GM19023 (cell line): ENCODE data around the gene TCF4.

Source experiments
- ATAC-seq: cut with Tn5 transposase; IDR thresholded peaks from one replicate; pipeline ENCODE4 v1.9.1; 2021; ENCODE audit warnings: mild to moderate bottlenecking, moderate library complexity; ENCODE audit not compliant: unreplicated experiment

The TCF4 gene

DNA sequence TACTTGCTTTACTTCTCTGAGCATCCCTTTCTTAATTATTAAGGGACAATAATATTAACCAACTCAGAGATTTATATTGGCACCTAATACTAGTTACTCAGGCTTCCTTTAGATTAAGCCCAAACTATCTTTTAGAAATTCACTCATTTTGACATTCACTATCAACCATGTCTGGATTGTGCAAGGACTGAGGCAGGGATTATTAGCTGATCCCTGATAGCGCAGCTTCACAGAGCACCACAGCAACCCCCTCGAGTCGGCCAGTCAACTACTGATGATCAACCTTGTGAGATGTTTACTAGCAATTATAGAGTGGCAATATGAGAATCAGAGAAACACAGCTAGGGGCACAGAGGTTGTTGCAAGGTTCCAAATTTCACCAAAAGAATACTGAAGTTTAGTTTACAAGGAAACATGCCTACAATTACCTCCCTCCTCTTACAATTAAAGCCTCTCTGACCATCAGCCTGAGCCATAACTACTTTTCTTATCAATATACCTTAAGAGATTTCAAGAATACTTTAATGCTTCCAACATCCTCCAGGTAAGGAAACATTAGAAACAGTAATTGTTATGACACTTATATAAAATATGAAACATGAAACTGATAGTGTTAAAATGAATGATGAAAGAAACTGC, 191.6 kb downstream of the TCF4 start:
- ATAC-seq = no peak

DNA sequence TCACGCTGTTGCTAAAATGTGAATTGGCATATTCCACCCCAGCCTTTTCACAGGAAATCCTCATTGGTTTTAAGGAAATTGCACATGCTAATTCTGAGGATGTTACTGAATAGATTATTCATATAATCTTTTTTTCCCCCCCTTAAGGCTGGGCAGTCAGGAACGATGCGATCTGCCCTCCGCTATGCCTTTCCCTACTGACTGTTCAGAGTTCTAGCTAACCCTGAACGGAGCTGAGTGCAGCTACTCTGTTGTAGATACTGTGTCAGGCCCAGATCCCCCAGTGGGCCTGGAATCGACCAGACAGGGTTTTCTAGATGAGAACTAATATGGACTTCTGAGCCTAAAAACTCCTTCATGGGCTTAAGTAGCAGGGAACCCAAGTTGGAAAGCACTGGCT, 192.2 kb downstream of the TCF4 start:
- ATAC-seq = no peak

DNA sequence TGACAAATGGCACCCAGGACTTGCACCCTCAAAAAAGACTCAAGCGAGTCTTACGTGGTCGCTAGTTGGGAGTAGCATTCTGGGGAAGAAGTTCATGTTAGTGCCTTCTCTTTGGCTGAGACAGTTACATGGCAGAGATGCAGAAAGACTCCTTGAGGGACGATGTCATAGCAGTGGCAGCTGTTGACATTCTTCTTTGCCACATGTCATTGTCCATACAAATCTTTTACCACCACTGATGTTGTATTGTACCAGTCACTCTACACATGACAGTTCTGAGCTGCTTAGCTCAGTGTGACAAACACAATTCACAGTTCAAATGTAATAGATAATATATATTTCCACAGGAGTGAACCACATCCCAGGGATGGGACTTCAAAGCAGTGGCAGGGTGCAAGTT, 197.1 kb downstream of the TCF4 start:
- ATAC-seq = no peak

GRCh38 chr18:55387139-55387984, 200.6 kb downstream of the TCF4 start:
- no peak for ATAC-seq

DNA sequence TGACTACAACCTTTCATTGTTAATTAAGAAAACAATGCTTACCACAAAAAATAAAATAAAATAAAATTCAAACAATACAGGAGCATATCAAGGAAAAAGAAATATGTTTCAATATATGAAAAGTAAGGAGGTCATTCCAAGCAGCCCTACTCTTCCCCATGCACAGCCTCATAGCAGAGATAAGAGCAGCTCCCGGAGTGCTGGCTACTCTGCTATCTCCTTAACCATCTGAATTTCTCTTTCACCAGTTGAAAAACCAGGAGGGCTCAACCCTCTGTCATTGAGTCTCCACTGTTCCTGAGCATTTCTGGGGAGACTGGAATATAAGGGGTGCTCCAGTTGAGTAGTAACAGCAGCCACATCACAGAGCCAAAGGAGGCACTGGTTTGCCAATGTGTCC, 201.4 kb downstream of the TCF4 start:
- no peak for ATAC-seq

- ATAC-seq = no peak
These were observed 202.2 kb downstream of the TCF4 start for GRCh38 chr18:55385770-55386169.

GRCh38 chr18:55384551-55385275, 203.3 kb downstream of the TCF4 start:
- no peak for ATAC-seq

DNA sequence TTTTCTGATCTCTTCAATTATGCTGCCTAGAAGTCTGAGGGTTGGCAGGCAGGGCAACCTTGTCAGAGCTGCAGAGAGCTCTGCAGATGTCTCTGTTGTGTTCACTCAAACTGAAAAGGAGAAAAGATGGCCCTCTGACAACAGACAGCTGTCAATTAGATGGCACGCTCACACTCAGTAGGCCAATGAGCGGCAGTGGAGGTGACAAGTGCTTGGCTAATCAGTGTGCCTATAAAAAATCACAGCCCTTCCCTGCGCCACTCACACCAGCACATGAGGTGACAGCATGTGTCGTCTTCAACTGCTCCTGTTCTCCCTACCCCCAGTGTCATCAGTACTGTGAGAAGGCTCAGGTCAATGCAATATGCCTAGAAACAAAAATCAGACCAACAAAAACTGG, 203.9 kb downstream of the TCF4 start:
- no peak for ATAC-seq

DNA sequence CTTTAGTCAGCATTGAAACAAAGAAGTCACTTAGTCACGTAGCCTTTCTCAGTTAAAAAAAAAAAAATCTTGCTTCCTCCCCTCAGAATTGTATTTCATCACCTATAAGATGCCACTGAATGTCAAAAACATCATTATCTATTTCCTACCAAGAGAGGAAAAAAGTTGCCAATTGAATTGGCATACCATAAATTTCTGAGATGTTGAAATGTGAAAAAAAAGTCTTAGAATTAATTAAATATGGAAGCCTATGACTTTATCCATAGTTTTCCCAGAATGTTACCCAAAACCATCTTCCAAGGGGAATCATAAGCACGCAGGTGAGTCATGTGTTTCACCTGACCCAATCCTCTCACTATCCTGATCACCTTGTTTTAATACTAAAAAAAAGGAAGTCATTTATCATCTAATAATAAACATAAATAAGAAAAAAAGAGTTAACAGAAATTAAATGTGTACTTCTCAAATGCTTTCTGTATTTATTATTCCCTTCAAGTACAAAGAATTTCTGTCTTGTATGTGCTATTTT, 205.7 kb downstream of the TCF4 start:
- ATAC-seq = no peak

DNA sequence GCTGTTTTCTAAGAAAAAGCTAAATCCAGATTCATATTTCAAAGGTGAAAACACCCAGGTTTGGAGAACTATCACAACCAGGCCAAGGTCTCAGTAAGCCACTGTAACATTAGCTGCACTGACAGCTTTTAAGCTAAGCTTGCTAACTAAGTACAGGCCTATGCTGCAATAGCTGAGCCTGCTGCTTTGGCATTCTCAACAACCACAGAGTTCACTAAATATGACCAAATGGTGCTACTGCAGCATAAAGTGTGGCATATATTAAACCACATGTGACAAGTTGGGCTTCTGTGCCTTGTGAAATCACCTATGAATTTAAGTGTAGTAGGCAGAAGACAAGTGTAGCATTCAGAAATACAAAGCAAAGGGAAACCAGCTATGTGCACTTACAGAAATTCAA, 206.7 kb downstream of the TCF4 start:
- no peak for ATAC-seq

DNA sequence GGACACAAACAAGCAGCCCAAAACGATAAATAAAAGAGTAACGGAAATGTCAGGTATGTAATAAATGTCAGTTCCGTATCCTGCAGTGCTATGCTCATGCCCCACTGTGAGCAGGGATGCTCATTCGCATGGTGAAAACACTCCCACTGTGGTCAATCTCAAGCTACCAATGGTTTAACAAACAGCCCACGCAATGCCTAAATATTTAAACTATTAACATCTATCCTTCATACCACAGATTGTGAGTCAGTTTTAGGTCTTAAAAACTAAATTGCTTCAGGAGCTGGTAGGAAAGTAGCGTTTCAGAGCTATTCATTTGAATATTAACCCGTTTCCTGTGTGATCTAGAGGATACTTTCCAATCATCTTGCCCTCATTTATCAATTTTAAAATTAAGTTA, 207.4 kb downstream of the TCF4 start:
- ATAC-seq = no peak

- peak; percentile 98 for ATAC-seq
These were observed 211.6 kb downstream of the TCF4 start for GRCh38 chr18:55376387-55376786.

DNA sequence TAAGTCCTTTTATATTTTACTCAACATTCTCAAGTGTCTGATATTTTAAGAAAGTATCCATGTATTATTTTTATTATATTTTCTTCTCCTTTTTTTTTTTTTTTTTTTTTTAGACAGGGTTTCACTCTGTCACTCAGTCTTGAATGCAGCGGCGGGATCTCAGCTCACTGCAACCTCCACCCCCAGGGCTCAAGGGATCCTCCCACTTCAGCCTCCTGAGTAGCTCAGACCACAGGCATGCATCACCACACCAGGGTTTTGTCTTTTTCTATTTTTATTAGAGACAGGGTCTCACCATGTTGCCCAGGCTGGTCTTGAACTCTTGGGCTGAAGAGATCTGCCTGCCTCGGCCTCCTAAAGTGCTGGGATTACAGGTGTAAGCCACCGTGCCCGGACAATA, 212.1 kb downstream of the TCF4 start:
- no peak for ATAC-seq

- ATAC-seq = no peak
These were observed 213.3 kb downstream of the TCF4 start for GRCh38 chr18:55374741-55375140.

DNA sequence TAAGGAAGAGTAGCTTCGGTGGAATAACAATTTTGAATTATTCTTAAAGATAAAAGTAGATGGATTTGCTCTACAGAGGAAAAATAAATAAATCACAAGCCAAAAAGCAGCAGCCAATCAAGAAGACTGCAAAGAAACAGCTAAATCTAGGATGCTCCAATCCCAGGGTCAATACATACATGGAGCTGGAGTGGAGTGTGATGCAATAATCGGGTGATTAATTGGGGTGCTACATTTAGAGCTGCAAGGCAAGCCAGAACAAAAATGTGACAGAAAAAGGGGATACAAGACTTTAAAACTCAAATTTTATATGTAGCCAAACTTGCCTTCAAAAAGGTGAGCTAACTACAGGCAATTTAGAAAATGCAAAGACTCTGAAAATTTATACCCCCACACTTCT, 215.8 kb downstream of the TCF4 start:
- ATAC-seq = no peak

GRCh38 chr18:55370936-55371335, 217.1 kb downstream of the TCF4 start:
- no peak for ATAC-seq

DNA sequence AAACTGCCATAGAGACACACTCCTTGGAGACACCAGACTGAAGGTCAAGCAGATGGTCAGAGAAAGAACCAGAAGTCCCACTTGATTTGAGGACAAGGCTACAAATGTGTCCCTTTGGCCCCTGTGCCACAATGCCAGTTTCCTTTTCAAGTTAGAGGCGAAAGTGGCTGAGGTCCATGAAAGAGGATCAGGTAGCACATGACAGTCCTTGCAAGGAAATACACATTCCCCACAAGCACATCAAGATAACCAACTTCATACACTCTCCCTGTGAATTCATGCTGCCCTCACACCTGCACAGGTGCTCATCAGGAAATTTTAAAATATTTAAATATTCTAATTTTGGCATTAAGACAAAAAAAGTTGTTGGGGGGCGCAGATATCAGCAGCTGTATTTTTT, 218.6 kb downstream of the TCF4 start:
- no peak for ATAC-seq

DNA sequence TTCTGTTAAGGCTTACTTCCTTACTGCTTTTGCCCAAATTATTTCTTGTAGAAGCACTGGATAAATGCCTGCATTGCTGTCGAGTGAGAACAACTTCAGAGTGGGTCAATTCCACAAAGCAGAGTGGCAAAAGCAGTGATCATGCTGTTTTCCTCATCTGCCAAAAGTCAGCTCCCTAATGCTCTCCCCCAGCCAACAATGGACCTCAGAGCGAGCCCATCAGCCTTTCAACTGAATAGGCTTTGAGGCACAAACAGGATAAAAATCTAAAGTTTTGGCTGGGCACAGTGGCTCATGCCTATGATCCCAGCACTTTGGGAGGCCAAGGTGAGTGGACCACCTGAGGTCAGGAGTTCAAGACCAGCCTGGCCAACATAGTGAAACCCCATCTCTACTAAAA, 222.7 kb downstream of the TCF4 start:
- ATAC-seq = no peak

DNA sequence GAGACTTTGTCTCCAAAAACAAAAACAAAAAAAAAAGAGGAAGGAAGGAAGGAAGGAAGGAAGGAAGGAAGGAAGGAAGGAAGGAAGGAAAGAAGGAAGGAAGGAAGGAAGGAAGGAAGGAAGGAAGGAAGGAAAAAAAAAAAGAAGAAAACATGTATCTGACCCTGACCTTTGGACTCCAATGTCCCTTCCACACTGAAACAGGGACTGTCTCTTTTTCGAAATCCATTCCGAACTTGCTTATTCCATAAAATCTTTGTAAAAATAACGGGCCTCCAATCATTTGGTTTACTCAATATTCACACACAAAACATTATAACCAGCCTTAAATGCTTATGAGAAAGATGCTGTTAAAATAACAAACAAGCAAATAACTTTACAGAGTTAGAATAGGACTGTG, 225.7 kb downstream of the TCF4 start:
- ATAC-seq = no peak

DNA sequence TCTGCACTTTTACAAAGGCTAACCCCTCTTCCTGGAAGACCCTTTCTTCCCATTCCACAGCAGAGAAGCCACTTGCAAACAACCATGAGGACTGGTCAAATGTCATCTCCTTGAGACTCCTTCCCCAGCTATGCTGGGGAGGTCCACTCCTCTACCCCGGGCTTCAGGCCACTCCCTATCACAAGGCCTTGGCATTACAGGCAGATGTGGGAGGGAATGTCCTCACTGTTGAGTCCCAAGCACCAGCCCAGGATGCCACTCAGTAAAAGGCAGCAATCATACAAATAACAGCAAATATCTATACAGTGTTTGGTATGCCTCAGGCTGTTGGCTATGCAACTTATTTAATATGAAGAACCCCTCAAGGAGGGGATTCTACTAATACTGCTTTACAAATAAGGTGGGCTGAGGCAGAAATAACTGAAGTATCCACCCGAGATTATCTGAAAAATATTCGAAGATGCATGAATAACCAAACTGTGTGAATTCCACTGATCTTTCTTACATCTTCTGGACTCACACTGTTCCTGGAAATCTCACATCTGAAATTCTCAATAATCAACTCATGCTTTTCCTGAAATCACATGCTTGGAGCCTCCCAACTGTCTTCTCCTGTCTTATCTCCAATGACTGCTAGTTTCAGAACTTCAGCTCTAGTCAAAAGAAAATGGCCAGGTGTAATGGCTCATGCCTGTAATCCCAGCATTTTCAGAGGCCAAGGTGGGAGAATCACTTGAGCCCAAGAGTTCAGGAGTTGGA, 226.3 kb downstream of the TCF4 start:
- no peak for ATAC-seq

DNA sequence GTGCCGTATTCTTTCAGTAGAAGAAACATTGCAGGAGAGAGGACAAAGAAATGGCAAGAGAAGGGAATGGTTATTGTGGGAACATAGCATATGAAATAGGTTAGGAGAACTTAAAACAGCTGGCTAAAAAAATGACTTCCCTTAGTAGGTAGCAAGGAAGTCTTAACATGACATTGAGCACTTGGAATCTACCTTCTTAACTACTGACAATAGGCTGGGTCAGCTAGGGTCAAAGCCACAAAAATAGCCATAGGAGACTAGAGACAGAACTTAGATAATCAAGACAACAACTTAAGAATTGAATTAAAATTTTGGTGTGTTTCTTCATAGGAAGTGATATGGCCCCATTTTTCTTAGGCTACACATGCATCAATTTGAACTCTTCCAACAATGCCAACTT, 227.9 kb downstream of the TCF4 start:
- no peak for ATAC-seq
